Activated CD4-positive, alpha-beta T cell treated with anti-CD3 and anti-CD28 coated beads for 48 hours (primary cell): ENCODE measurements around the gene VSIG8.

ENCODE experiments used
- DNase-seq: peaks from one replicate; pipeline ENCODE4 v3.0.0-alpha.2; 2020

The VSIG8 gene

DNA sequence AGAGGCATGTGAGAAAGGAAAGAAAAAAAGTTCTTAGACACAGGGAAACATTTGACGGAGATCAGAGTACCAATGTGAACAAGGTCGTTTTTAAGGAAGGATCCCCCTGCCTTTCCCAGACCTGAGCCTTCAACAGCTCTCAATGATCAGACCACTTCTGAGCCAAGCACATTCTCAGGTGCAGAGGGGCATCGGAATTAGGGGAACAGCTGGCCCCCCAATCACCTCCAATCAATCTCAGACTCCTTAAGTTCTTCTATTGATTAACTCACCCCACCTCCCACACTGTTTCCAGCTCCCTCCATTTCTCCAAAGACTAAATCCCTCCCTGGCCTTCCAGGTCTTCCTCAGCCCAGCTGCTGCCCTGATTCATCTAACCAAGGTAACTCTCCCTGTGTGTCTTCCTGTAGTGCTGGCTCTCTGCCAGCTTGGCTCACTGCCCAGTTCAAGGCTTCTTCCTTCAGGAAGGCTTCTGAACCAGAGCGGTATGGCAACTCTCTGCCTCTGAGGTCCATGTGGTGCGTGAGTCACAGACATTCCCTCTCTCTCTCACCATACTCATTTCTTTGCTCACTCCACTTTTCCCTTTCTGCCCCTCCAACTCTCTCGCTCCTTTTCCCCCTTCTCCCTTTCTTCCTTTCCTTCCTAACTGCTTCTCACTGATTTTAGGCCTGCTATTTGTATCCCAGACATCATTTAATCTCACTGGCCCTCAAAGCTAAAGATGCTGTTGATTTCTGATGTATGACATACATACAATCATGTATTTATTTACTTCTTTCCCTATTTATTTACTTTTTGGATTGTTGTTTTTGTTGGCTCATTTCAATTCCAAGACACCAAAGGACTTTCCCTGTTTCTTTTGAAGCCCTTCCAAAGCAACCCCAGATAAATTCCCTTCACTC lies 19.4 kb upstream of the VSIG8 start:
- peak; percentile 28 for DNase-seq

- DNase-seq: no peak
These were observed 18.0 kb upstream of the VSIG8 start for GRCh38 chr1:159880430-159880829.

GRCh38 chr1:159879977-159880376 lies 17.5 kb upstream of the VSIG8 start:
- no peak for DNase-seq

DNA sequence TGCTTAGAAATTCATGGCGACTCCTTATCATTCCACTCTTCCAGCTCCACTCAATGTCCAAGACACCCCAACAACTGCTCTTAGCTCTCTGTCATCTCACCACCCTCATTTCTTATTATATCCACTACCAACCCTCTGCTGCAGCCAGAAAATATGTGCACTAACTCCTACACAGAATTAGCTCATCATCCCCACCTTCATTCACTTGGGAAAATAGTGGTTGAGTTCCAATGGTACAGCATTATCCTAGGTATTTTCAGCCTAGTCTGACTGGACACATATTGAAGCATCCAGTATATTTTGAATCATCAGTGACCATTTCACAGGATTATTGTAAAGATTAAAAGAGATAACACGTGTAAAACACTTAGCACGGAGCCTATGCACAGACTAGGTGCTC lies 16.7 kb upstream of the VSIG8 start:
- no peak for DNase-seq

DNA sequence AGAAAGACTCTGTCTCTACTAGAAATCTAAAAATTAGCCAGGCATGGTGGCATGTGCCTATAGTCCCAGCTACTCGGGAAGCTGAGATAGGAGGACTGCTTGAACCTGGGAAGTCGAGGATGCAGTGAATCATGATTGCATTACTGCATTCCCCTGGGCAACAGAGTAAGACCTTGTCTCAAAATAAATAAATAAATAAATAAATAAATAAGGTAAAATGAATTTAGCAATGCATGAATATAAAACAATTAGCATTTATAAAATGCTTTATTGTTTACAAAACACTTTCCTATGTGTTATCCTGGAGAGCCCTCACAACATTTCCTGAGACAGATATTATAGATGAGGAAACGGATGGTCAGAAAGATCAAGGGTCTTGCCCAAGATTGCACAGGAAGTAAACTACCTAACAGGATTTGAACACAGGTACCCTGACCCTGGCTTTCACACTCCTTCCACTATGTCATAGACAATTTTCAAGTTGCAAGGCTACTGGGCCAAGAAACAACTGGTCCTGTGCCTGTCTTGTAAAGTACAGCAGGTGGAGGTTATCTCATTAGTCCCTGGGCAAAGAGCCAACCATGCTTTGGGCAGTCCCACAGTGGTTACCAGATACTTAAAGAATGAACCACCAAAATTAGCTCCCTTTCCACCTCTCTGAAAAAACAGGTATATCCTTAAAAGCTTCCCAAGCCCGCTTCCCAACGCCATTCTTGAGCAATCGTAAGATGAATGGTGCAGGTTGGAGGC lies 15.4 kb upstream of the VSIG8 start:
- no peak for DNase-seq

DNA sequence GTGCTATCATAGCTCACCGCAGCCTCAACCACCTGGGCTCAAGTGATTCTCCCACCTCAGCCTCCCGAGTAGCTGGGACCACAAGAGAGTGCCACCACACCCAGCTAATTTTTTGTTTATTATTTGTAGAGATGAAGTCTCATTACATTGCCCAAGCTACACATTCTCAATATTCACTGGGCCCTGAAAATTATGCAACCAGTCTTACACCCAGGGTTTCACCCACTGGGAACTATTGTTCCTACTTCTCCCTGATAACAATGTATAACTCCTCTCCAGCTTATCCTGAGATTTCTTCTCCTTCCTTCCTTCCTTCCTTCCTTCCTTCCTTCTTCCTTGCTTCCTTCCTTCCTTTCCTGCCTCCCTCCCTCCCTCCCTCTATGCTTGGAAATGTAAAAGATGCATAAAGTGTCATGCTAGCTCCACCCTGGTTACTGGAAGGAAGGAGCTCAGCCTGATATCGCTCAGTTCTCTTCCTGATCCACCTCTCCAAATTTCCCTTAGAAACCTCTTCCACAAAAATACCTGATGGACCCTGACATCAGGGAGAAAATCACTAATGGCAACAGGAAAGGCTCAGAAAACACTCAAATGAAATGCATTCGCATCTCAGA lies 11.2 kb upstream of the VSIG8 start:
- DNase-seq: no peak

GRCh38 chr1:159872891-159873290 lies 10.4 kb upstream of the VSIG8 start:
- no peak for DNase-seq

GRCh38 chr1:159870704-159871103 lies 8.2 kb upstream of the VSIG8 start:
- DNase-seq: no peak

DNA sequence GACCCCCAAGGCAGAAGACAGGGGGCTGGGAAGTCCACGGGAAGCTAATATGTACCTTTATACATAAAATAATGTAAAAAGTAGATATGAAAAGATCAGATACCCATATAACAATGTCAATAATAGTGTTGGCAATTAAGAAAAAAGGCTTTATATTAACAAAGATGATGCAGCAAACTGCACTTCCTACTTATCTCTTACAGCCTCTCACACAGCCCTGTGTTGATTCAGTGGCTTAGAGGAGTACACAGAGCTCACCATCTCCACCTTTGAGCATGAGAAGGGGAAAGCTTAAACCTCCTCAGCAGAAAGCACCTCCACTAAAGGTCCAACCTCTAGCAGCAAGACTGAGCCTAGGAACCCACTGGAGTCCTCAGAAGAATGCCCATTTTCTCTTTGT lies 7.2 kb upstream of the VSIG8 start:
- DNase-seq: no peak

DNA sequence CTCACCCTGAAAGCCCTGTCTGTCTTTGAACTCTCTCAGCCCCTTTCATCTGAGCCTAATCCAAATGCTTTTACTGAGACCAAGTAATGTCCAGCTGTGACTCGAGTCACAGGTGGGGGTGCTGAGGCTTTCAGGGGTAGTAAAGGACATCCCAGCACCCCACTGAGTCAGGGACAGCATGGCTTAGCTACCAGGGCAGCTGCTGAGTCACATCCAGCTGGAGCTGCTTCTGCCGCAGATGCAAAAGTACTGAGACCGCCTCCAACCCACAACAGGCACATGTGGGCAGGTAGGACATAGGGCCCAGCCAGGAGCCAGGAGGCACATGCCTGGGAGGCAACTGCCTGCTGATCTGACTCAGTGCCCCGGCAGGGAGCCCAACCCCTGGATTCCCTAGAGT lies 6.7 kb upstream of the VSIG8 start:
- DNase-seq: peak; percentile 46

GRCh38 chr1:159868766-159869165 lies 6.3 kb upstream of the VSIG8 start:
- DNase-seq: no peak

GRCh38 chr1:159867664-159868026 lies 5.2 kb upstream of the VSIG8 start:
- no peak for DNase-seq

DNA sequence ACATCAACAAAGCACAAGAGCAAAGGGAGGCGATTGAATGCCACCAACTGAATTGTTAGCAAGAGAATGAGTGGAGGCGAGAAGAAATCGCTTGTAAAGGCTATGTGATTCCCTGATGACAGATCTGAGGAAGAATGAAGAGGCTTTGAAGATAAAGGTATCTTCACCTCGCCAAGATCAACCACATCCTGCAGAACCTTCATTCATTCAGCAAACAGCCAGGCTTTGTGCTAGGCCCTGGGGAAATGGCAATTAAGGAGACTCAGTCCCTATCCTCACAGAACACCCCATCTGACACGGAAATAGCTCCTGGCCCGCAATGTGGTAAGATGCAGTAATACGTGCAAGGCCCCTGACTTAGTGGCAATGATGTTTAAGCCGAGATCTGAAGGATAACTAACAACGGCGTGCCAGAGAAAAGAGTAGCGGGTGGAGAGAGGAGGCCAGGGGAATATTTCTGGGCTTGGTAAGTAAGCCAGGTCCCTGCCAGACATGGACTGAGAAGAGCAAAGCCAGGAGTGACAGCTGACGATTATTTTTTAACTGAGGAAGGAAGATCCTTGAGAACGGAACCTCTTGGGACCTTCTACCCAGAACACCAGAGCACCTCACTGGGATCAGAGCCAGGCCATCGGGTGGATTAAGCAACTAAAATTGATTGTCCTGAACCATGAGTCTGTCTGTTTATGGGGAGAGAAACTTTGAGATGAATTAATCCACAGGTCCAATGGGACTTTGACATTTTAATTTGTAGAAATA lies 4.6 kb upstream of the VSIG8 start:
- DNase-seq: no peak

GRCh38 chr1:159866066-159866465 lies 3.6 kb upstream of the VSIG8 start:
- no peak for DNase-seq

- DNase-seq: no peak
These were observed 1.8 kb upstream of the VSIG8 start for GRCh38 chr1:159864262-159864661.

DNA sequence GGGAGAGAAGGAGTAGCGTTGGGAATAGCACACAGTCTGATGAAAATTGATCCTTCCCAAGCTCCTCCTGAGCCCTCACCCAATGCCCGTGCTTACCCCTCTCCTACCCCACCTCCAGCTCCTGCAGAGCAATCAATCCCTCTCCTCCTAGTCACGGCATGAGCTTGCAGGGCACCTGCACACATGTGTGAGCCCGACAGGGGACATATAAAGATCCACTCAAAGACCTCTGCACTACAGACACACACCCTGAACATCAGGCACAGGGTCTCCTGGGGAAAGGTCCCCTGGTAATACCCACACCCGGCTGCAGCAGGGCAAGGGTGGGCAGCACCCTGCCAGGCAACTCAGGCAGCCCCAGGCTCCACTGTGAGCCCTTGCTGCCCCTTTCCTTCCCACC lies 426 bp downstream of the VSIG8 start:
- DNase-seq: no peak

DNA sequence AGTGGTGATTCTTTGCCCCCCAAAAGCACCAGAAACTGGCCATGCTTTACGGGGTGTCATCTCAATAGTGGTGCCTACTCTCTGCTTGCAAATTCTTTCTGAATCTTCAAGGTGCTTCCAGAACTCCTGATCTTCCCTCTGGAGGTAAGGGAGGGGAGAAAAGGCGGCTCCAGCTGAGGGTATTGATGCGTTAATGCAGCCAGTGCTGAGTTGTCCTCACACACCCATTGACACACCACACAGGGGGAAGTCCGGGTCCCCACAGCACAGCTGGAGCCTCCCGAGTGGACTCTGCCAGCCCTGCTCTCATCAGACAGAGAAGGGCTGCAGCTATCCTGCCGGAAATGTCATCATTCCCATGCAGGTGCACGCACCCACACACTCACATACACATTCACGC lies 1.2 kb downstream of the VSIG8 start:
- DNase-seq: no peak

DNA sequence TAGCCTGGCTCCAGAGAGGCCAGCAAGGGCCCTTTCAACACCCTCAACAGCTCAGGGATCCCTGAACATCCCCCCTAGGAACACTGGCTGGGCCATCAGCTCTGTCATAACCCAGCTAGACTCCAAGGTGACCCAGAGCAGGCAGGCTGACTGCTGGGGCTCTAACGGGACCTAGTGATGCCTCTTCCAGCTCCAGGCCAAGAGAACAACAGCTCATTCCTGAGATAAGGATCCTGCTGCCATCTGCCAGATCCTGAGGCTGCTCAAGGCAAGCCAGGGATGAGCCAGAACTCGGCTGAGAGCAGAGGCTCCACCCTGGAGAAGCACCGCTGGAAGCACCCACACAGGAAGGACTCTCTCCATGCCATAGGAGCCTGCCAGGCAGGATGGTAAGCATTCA lies 2.0 kb downstream of the VSIG8 start:
- DNase-seq: no peak

DNA sequence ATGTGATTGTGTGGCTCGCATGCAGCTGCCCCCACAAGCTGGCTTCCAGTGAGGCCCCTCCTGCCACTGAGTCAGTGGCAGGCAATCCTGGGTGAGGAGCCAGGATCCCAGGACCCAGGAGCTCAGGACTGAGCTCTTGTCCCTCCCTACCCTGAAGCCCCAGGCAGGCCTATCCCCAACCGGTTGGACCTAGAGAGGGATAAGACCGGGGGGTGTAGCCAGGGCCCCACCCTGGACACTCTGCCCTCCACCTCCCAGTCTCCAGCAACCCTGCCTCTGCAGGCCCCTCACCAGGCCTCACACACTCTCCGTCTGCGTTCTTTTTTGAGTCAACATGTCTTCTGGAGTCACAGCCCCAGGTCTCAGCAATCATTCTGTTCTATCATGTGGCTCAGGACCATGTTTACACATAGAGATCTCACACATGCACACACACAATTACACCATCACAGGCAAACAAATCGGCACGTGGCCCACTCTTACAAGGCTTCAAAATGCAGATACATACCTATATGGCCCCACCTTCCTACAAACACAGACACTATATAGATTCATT lies 2.6 kb downstream of the VSIG8 start:
- DNase-seq: no peak

- DNase-seq: no peak
These were observed 4.6 kb downstream of the VSIG8 start for GRCh38 chr1:159857889-159858288.

GRCh38 chr1:159856576-159856975 lies 5.9 kb downstream of the VSIG8 start:
- no peak for DNase-seq

- DNase-seq: no peak
These were observed 6.7 kb downstream of the VSIG8 start for GRCh38 chr1:159855709-159856108.

DNA sequence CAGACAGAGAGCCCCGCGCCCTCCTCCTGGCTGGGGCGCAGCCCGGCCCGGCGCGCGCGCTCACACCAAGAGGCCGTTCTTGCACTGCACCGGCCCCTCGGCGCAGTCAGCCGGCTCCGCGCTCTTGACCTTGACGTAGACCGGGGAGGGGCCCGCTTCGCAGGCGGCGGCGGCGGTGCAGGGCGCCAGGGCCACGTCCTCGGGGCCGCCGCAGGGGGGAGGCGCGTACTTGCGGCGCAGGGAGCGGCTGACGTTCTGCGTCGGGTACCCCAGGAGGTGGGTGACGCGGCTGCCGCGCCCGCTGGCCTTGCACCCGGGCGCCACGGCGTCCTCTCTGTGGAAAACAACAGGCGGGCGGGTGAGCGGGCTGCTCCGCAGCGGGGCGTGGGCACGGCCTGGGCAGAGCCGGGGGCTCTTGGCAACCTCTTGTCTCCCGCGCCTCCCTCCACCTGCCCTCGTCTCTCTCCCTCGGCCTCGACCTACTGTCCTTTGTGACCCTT lies 7.7 kb downstream of the VSIG8 start:
- DNase-seq: peak; percentile 83
